A172 (cell line): ENCODE measurements around the gene DIP2C. TPM values are rescaled to one million over a fixed set of nuclear protein-coding genes. Genes with fewer than 3 reads are reported as not detected.

Source experiments
- DNase-seq: peaks from one replicate; pipeline ENCODE4 v3.0.0-alpha.2; 2015; ENCODE audit warnings: low spot score
- total RNA-seq: library from RNA; depleted of rRNA; stranded (reverse); fragments of >200 nt; shearing (Covaris generic); gene quantifications from 2 replicates; pipeline ENCODE4 v1.2.3, GENCODE V29; 2014; rRNA removed

DIP2C gene, protein sequence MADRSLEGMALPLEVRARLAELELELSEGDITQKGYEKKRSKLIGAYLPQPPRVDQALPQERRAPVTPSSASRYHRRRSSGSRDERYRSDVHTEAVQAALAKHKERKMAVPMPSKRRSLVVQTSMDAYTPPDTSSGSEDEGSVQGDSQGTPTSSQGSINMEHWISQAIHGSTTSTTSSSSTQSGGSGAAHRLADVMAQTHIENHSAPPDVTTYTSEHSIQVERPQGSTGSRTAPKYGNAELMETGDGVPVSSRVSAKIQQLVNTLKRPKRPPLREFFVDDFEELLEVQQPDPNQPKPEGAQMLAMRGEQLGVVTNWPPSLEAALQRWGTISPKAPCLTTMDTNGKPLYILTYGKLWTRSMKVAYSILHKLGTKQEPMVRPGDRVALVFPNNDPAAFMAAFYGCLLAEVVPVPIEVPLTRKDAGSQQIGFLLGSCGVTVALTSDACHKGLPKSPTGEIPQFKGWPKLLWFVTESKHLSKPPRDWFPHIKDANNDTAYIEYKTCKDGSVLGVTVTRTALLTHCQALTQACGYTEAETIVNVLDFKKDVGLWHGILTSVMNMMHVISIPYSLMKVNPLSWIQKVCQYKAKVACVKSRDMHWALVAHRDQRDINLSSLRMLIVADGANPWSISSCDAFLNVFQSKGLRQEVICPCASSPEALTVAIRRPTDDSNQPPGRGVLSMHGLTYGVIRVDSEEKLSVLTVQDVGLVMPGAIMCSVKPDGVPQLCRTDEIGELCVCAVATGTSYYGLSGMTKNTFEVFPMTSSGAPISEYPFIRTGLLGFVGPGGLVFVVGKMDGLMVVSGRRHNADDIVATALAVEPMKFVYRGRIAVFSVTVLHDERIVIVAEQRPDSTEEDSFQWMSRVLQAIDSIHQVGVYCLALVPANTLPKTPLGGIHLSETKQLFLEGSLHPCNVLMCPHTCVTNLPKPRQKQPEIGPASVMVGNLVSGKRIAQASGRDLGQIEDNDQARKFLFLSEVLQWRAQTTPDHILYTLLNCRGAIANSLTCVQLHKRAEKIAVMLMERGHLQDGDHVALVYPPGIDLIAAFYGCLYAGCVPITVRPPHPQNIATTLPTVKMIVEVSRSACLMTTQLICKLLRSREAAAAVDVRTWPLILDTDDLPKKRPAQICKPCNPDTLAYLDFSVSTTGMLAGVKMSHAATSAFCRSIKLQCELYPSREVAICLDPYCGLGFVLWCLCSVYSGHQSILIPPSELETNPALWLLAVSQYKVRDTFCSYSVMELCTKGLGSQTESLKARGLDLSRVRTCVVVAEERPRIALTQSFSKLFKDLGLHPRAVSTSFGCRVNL (N-terminal part only)
- total RNA-seq = 10.0 and 12.8 TPM in 2 replicates

GRCh38 chr10:689452-690371 lies at the start of gene DIP2C:
TSS of gene DIP2C (minus strand) at chr10:689668. CDS start at chr10:689578, 90 bp downstream.
- DNase-seq = peak; percentile 44

DNA sequence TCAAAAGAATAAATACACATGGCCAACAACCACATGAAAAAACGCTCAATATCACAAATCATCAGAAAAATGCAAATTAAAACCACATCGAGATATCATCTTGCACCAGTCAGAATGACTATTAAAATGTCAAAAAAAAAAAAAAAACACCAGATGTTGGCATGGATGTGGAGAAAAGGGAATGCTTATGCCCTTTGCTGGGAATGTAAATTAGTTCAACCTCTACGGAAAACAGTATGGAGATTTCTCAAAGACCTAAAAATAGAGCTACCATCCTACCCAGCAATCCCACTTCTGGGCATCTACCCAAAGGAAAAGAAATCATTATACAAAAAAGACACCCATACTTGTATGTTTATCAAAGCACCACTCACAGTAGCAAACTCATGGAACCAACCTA lies 45.0 kb upstream of the DIP2C start:
- no peak for DNase-seq

DNA sequence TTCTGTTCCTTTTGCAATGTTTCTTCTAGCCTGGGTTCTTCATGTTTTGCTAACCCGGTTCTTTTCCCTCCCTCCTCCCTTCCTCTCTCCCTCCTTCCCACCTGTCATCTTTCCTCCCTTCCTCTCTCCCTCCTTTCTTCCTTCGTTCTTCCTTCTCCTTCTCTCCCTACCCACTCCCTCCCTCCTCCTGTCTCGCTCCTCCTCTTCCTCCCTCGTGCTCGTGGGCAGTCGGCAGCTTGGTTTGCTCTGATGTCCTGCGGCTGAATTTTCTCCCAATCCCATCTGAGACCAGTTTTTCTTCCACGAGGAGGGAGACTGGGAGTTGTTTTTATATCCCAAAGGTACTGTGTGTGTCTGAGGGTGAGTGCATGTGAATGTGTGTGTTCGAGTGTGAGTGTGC lies 43.6 kb upstream of the DIP2C start:
- no peak for DNase-seq

- no peak for DNase-seq
Measured at GRCh38 chr10:729213-729612, 39.7 kb upstream of the DIP2C start.

DNA sequence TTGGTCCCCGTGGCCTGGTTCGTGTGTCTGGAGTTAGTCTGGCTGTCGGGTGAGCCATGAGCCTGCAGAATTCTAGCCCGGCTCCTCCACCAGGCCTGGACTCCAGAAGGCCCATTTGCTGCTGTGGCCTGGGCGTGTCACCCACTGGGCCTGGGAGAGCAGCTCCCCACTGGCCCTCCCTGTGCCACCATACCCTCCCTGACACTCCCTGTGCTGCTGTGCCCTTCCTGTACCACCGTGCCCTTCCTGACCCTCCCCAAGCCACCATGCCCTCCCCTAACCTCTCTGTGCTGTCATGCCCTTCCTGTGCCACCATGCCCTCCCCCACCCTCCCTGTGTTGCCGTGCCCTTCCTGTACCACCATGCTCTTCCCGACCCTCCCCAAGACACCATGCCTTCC lies 39.1 kb upstream of the DIP2C start:
- DNase-seq = no peak

GRCh38 chr10:727162-727790 lies 37.8 kb upstream of the DIP2C start:
- DNase-seq = no peak

DNA sequence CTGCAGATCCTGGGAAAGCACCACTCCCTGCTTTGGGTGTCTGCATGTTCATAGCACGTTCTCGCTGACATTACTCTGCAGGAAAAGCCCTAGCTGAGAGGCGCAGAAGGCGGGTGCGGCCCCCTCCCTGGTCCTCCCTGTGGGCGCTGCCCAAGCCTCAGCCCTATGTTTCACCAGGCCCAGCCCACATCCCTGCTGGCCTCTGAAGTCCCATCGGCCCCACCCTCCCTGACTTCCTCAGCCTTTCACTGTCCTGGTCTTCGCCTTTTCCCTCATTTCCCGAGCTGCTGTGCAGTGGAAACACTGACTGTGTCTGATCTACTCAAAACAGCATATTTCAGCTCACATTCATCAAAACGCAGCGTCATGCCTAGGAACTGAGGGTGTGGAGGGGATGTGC lies 36.3 kb upstream of the DIP2C start:
- no peak for DNase-seq

DNA sequence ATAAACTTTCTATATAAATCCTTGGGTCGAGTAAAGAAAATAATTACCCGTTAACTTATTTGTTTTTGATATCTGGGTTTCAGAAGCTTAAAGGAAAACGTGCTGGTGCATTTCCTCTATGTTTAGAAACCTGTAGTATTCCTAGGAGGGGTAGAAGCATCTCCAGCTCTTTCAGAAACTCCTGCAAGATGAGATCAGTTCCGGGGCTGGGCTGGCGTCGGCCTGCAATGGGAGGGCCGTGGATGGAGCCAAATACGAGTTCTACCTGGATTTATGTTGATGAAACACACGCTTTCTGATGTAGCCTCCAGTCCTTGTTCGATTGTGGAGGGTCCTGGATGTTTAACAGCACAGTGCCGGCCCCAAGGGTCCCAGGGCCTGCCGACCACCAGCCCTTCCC lies 35.8 kb upstream of the DIP2C start:
- DNase-seq = no peak

GRCh38 chr10:723973-724372 lies 34.5 kb upstream of the DIP2C start:
- no peak for DNase-seq

- DNase-seq = no peak
Measured at GRCh38 chr10:722281-723060, 33.0 kb upstream of the DIP2C start.

GRCh38 chr10:718143-718700 lies 28.8 kb upstream of the DIP2C start:
- DNase-seq = peak; percentile 16

DNA sequence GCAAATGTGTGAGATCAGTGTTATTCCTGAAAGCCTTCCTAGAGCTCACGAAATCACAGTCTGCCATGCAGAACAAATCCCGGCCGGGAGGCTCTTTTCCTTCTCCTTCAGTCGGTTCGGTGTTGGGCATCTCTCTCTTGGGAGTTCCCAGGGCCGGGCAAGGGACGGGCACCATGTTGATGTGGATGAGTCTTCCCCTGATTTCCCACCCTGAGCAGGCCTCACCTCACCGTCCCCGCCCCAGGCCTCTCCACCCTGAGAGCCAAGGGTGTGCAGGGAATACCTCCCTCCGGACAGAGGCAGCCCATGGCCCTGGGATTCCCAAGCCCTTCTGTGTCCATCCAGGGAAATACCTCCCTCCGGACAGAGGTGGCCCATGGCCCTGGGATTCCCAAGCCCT lies 28.0 kb upstream of the DIP2C start:
- no peak for DNase-seq

DNA sequence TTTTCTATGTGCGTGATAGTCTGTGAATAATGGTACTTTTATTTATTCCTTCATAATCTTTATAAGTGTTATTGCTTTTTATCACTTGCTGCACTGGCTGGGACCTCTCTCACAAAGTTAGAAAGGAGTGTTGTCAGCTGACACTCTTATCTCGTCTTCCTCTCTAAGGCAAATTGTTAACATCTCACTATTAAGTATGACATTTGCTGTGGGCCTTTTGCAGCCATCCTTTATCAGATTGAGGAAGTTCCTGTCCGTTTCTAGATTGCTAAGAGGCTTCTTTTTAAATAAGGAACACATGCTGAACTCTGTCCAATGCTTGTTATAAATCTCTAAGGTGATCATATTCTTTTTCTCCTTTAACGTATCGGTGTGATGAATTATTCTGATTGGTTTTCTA lies 27.4 kb upstream of the DIP2C start:
- no peak for DNase-seq

DNA sequence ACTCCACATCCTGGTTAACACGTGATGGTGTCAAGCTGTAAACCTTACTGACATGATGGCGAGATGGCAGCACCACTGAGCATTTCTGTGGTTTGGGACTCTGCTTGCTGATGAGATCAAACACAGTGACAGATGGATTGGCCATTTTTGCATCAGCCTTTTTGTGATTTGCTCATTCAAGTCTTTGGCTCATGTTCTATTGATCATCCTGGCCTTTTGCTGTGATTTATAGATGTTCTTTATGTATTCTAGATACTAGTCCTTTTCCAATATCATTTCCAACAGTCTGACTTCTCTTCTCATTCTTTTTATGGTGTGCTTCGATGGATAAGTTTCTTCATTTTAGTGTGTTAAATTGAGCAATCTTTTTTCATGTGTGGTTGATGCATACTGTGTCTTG lies 24.7 kb upstream of the DIP2C start:
- no peak for DNase-seq

- no peak for DNase-seq
Measured at GRCh38 chr10:712575-712974, 23.1 kb upstream of the DIP2C start.

GRCh38 chr10:712089-712488 lies 22.6 kb upstream of the DIP2C start:
- DNase-seq = no peak

DNA sequence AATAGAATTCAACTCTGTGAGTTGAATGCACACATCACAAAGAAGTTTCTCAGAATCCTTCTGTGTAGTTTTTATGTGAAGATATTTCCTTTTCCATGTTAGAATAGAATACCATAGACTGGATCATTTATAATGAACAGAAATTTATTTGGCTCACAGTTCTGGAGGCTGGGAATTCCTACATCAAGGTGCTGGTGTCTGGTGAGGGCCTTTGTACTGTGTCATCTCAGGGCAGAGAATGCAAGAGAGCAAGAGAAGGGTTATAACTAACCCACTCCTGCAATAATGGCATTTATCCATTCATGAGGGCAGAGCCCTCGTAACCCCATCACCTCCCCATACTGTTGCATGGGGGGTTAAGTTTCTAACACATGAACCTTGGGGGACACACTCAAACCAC lies 18.4 kb upstream of the DIP2C start:
- DNase-seq = no peak

DNA sequence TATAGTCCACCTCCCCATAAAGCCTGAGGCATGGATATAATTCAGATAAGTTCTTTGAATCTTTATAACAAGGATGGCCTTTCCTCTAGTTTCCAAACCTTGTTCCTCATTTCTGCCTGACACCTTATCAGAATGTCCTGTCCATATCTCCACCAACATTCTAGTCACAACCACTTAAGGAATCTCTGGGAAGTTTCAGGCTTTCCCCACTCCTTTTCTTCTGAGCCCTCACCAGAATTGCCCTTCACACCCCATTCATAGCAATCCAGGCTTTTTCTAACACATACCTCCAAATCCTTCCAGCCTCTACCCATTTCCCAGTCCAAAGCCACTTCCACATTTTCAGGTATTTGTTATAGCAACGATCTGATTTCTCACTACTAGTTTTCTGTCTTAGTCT lies 18.0 kb upstream of the DIP2C start:
- no peak for DNase-seq

GRCh38 chr10:703118-703517 lies 13.7 kb upstream of the DIP2C start:
- no peak for DNase-seq
